Cardiac septum (tissue), 1 donor: ENCODE results near the gene PLEKHA7. TPM values are rescaled to one million over a fixed set of nuclear protein-coding genes. Genes with fewer than 3 reads are reported as not detected.

Experiments used
- DNase-seq: peaks from one replicate; pipeline ENCODE4 v3.0.0-alpha.2; 2020; ENCODE audit warnings: low spot score
- intact Hi-C: fragments of 100-400 bp; cut with DNase I; formaldehyde crosslinking; loops from one replicate; pipeline ENCODE4 v1.14.0; 2022
- total RNA-seq: library from RNA; stranded (reverse); fragmentation: NEBNext Ultra II Directional; extraction: Animal tissue kit (Norgen Biotek cat#: 25700); gene quantifications from one replicate; pipeline ENCODE4 v1.2.1, GENCODE V29; 2021
- donor health status: DM: no; HTN: no; CAD: no.

PLEKHA7 gene
- total RNA-seq, 1 donor from 2014 or later: 77.1 TPM

GRCh38 chr11:16776711-16777612, 237.3 kb downstream of the PLEKHA7 start:
- intact Hi-C loops: no loop called here
- DNase-seq: no peak

- no peak for DNase-seq
- intact Hi-C loops: no loop called here
Measured at GRCh38 chr11:16775614-16776283, 238.5 kb downstream of the PLEKHA7 start.

GRCh38 chr11:16774936-16775613, 239.1 kb downstream of the PLEKHA7 start:
- intact Hi-C loops: no loop called here
- DNase-seq: no peak

GRCh38 chr11:16773981-16774935, 240.0 kb downstream of the PLEKHA7 start:
- intact Hi-C loops: no loop called here
- no peak for DNase-seq

- intact Hi-C loops: no loop called here
- no peak for DNase-seq
Measured at GRCh38 chr11:16772141-16772512, 242.1 kb downstream of the PLEKHA7 start.

- intact Hi-C loops: no loop called here
- no peak for DNase-seq
Measured at GRCh38 chr11:16771350-16772140, 242.7 kb downstream of the PLEKHA7 start.

GRCh38 chr11:16770016-16770415, 244.2 kb downstream of the PLEKHA7 start:
- DNase-seq: no peak
- intact Hi-C loops: no loop called here

- intact Hi-C loops: no loop called here
Measured at GRCh38 chr11:16769386-16769785, 244.8 kb downstream of the PLEKHA7 start.

GRCh38 chr11:16767957-16768356, 246.3 kb downstream of the PLEKHA7 start:
- no peak for DNase-seq
- intact Hi-C loops: no loop called here

More at GRCh38 chr11:16769386-16769785, 244.8 kb downstream of the PLEKHA7 start:
- DNase-seq: no peak

- no peak for DNase-seq
- intact Hi-C loops: no loop called here
Measured at GRCh38 chr11:16767137-16767536, 247.1 kb downstream of the PLEKHA7 start.

- intact Hi-C loops: no loop called here
- DNase-seq: no peak
Measured at GRCh38 chr11:16764888-16765287, 249.3 kb downstream of the PLEKHA7 start.

- intact Hi-C loops: no loop called here
- DNase-seq: no peak
Measured at GRCh38 chr11:16763746-16764145, 250.5 kb downstream of the PLEKHA7 start.

GRCh38 chr11:16759857-16760508, 254.2 kb downstream of the PLEKHA7 start:
- intact Hi-C loops: no loop called here
- DNase-seq: no peak

- intact Hi-C loops: no loop called here
Measured at GRCh38 chr11:16758382-16759024, 255.7 kb downstream of the PLEKHA7 start.

GRCh38 chr11:16750417-16750816, 263.8 kb downstream of the PLEKHA7 start:
- intact Hi-C loops: no loop called here
- DNase-seq: no peak

More at GRCh38 chr11:16758382-16759024, 255.7 kb downstream of the PLEKHA7 start:
- DNase-seq: no peak

GRCh38 chr11:16749666-16750065, 264.5 kb downstream of the PLEKHA7 start:
- DNase-seq: no peak
- intact Hi-C loops: no loop called here

- intact Hi-C loops: no loop called here
- no peak for DNase-seq
Measured at GRCh38 chr11:16749092-16749491, 265.1 kb downstream of the PLEKHA7 start.
